Fibroblast of peridontal ligament (primary cell): ENCODE data around the gene APOBEC3B.
"Not testable (repeated sequence)": the region's sequence is repeated elsewhere in the genome, so short reads cannot be mapped to it uniquely, and the experiment has no call there.

Experiments
- DNase-seq: peaks from one replicate; pipeline ENCODE4 v3.0.0-alpha.2; 2010; ENCODE audit errors: extremely low read depth

The APOBEC3B gene

DNA sequence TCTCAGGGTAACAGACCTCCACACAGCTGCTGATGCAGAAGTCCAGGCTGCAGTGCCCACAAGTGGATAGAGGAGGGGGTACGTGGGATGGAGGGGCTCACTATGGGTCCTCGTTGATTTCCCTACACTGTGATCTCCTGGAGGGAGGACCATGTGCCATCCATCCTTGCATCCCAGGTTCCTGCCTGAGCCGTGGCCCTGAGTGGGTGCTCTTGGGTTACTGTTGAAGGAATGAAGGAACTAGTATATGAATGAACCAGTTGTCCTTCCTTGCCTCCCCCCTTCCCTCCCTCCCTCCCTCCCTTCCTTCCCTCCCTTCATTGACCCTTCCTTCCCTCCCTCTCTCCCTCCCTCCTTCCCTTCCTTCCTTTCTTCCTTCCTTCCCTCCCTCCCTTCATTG is 15.4 kb downstream of the APOBEC3B start:
- DNase-seq = no peak

DNA sequence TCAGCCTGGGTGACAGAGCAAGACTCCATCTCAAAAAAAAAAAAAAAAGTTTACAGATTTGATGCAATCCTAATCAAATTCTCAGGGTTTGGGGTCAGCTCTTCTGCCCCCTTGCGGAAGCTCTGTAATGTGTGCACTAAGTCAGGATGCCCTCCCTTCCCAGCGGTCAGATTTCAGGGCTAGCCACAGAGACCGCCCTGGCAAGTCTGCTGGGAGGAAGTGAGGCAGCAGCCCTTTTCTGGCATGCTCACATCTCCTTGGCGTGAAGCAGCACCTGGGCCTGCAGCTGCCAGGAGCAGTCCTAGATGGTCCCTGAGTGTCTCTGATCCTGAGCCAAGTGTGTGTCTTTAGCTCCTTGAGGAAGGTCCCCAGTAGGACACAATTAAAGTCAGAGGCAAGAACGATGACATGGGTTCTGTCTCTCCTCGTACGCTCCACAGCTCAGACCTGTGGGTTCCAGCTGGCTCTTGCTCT is 21.1 kb downstream of the APOBEC3B start:
- DNase-seq = peak; percentile 92

DNA sequence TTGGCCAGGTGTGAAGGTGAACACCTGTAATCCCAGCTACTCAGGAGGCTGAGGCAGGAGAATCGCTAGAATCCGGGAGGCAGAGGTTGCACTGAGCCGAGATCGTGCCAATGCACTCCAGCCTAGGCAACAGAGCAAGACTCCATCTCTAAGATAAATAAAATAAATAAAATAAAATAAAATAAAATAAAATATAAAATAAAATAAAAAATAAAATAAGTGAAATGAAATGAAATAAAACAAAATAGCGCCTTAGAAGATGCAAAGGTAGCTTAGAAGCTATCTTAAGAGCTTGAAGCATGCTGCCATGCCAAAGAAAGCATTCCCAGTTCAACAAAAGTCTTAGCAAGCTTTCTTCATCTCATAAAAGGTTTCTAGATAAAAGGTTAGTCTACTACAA is 25.0 kb downstream of the APOBEC3B start:
- DNase-seq = no peak

DNA sequence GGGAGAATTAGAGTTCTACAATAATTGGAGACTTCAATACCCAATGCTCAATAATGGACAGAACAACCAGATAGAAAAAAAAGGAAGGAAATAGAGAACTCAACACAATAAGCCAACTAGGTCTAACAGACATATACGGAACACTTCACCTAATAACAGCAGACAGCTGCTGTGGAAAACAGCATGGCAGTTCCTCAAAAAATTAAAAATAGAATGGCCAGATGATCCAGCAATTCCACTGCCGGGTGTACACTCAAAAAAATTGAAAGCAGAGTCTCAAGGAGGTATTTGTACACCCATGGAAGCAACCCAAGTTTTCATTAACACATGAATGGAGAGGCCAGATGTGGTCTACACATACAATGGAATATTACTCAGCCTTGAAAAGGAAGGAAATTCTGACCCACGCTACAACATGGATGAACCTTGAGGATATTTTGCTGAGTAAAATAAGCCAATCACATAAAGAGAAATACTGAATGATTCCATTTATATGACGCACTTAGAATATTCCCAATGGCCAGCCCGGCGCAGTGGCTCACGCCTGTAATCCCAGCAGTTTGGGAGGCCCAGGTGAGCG is 26.2 kb downstream of the APOBEC3B start:
- not testable (repeated sequence) for DNase-seq

DNA sequence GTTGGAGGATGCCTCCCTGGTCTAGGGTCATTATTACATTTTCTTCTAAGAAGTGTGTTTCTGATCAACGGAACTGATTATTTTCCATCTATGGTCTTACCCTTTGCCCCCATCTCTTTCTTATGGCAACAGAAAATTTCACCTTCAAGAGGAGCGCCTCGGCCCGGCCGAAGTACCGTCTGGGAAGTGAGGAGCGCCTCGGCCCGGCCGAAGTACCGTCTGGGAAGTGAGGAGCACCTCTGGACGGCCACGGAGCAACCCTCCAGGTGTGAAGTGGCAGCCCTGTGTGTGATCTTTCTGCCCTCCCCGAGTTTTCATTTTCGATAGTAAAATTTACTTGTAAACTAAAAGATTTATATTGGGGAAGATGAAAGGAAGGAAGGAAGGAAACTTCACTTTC is 28.8 kb downstream of the APOBEC3B start:
- DNase-seq = no peak

GRCh38 chr22:39012533-39013511 is 30.7 kb downstream of the APOBEC3B start:
- DNase-seq = no peak

GRCh38 chr22:39013561-39013941 is 31.4 kb downstream of the APOBEC3B start:
- DNase-seq = not testable (repeated sequence)

GRCh38 chr22:39013942-39014722 is 32.0 kb downstream of the APOBEC3B start, which contains the start of gene APOBEC3C:
Gene APOBEC3C (plus strand): TSS chr22:39014257. CDS start chr22:39014363, 106 bp downstream.
- DNase-seq = peak; percentile 86

GRCh38 chr22:39014723-39015121 is 32.6 kb downstream of the APOBEC3B start:
- DNase-seq = peak; percentile 34

- no peak for DNase-seq
These were observed 34.4 kb downstream of the APOBEC3B start for GRCh38 chr22:39016592-39016991.

DNA sequence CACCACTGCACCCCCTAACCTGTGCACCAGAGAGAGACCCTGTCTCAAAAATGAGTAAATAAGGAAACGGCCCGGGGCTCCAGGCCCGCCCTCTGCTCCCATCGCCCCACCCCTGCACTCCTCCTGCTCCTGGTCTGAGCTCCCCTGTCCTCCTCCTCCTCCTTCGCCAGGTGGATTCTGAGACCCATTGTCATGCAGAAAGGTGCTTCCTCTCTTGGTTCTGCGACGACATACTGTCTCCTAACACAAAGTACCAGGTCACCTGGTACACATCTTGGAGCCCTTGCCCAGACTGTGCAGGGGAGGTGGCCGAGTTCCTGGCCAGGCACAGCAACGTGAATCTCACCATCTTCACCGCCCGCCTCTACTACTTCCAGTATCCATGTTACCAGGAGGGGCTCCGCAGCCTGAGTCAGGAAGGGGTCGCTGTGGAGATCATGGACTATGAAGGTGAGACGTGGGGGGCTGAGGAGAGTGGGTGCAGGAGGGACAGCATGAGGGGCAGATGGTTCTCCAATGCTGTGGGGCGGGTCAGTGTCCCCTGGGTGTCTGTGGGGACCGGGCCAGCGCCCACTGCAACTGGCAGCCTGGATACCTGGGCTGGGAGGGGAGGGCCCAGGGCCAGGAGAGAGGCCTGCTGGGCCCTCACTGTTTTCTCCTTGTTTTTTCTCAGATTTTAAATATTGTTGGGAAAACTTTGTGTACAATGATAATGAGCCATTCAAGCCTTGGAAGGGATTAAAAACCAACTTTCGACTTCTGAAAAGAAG is 35.6 kb downstream of the APOBEC3B start:
- DNase-seq = no peak

DNA sequence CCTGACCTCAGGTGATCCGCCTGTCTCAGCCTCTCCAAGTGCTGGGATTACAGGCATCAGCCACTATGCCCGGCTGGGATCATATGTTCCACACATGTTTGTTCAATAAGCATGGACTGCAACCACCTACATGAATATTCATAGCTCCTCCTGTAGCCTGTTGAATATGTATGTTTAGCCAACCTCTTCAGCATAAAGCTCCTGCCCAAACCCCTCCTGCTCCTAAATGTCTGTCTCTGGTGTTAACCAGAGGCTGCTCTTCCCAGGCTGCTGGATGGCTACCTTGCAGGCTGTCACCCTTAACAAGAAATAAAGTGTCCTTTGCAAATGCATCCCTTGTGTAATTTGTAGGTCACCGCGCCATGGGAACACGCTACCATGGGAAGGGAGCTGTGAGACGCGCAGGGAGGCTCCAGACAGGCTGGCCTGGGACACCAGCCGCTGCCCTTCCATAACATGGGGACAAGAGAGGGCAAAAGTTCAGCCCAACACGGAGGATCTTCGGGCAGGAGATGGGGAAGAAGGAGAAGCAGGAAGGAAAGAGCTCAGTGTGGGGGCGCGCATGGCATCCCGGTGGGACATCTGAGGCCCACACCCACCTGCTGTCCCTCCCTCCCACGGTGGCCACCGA is 38.0 kb downstream of the APOBEC3B start:
- DNase-seq = not testable (repeated sequence)

- DNase-seq = peak; percentile 6
These were observed 39.6 kb downstream of the APOBEC3B start for GRCh38 chr22:39021552-39022250.

DNA sequence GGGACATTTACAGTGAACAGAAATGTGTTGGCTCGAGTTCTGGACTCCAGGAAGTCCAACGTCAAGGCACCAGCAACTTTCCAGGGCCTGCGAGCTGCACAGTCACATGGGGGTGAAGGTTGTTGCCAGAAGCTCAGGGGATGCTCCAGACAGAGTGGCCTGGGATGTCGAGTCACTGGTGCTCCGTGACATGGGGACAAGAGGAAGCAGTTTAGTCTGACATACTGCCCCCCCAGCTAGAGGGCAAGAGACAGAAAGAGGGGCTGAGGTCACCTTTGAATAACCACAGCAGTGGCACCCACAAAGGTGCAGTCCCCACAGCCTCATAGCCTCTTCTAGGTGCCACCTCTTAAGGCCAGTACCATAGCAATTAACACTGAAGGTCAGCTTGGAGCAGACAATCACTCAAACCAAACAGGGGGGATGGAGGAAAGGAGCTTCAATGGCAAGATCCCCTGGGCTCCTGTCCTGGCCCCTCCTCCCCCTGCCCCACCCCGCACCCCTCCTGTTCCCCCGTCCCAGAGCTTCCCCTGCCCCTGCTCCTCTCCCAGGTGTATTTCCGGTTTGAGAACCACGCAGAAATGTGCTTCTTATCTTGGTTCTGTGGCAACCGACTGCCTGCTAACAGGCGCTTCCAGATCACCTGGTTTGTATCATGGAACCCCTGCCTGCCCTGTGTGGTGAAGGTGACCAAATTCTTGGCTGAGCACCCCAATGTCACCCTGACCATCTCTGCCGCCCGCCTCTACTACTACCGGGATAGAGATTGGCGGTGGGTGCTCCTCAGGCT is 42.6 kb downstream of the APOBEC3B start:
- no peak for DNase-seq

GRCh38 chr22:39026509-39027150 is 44.5 kb downstream of the APOBEC3B start:
- DNase-seq = no peak

DNA sequence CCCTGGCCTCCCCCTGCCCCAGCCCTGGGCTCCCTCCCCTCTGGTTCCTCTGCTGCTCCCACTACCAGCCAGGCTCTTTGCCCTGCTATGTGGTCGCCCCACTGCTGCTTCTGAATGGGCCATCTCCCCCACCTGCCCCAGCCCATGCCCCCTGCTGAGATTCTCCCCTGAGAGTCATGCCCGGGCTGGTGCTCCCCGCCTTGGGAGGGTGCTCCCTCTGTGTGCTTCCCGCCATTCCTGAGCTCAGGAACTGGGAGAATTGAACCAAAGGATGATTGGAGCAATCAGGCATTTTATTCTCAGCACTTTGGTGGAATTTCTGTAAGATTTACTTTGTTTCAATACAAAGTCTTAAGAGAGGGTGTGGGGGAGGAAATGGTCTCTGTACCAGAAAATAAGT is 45.6 kb downstream of the APOBEC3B start:
- no peak for DNase-seq

DNA sequence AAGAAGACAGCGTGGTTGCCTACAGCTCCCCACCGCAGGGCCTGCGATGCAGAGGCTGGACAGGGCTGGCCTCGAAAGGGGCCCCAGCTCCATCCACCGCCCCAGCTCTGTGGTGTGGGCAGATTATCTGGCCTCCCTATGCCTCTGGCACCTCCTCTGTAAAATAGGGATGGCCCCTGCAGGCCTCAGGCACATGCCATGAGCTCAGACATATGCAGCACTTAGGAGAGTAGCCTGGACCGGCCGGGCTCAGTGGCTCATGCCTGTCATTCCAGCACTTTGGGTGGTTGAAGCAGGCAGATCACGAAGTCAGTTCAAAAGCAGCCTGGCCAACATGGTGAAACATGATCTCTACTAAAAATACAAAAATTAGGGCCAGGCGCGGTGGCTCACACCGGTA is 46.1 kb downstream of the APOBEC3B start:
- no peak for DNase-seq

- DNase-seq = no peak
These were observed 47.1 kb downstream of the APOBEC3B start for GRCh38 chr22:39029227-39029626.

DNA sequence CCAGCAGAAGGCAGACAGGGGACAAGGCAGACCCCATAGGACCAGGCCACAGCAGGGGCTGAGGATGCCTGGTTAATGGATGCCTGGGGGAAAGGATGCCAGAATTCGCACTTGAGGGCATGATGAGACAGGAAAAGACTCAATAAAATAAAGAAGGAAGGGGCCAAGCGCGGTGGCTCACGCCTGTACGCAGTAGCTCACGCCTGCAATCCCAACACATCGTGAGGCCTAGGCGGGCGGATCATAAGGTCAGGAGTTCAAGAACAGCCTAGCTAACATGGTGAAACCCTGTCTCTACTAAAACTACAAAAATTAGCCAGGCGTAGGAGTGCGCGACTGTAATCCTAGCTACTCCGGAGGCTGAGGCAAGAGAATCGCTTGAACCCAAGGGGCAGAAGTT is 48.6 kb downstream of the APOBEC3B start:
- DNase-seq = no peak
